NCI-H82 treated with DMSO at 0.1 percent for 48 hours (cell line): ENCODE data around the gene SDSL.

Source experiments
- DNase-seq: peaks from one replicate; lab custom pipeline; 2025; ENCODE audit not compliant: unreplicated experiment; lab: John Stamatoyannopoulos, UW

SDSL gene

GRCh38 chr12:113418213-113418879 is 3.8 kb upstream of the SDSL start:
- DNase-seq: no peak

DNA sequence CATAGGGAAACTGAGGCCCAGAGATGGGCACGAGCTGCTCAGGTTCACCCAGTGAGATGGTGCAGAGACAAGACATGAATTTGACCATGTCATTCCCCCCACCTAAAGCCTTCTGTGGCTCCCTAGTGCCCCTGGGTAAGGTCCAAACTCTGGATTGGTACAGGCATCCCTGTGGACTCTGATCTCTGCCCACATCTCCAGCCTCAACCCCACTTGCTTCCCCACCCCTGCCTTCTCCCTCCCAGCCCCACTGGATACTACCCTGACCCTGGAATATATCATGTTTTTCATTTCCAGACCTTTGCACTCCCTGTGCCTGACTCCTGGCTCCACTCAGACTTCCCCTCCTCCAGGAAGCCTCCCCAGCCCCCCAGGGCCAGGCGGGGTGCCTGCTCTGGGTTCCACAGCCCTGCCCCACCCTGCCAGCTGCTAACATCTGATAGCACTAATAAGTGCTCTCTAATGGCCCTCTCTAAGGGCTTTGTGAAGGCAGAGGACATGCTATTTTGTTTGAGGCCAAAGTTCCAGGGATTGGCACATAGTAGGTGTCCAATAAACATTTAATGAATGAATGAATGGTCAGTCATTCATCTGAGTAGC is 1.1 kb upstream of the SDSL start:
- DNase-seq: no peak

DNA sequence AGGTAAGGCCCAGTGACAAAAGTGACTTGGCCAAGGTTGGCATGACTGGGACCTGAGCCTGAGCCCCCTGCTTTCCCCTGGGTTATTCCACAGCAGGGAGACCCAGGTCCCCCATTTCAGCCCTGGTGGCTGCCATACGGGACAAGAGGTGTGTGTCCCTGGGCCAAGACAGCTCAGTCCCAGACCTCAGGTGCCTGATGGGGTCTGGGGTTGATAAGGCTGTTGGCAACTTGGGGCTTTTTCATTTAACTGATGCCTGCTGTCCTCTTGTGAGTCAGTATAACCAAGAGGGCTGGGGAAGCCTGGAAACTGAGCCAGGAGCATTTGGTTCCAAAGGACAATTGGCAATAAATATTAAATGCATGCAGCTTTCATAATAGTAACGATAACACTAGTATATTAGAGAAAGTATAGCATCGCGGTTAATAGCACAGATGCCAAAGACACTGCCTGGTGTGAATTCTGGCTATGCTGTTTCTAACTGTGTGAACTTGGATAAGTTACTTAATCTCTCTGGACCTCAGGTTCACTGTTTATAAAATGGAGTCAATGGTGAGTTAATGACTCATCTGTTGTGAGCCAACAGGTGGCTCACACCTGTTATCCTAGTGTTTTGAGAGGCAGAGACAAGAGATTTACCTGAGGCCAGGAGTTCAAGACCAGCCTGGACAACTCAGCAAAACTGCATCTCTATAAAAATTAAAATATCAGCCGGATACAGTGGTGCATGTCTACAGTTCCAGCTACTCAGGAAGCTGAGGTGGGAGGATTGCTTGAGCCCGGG is 898 bp downstream of the SDSL start:
- DNase-seq: no peak

- no peak for DNase-seq
Observed at GRCh38 chr12:113424456-113424855, 2.3 kb downstream of the SDSL start.

- peak; percentile 3 for DNase-seq
Observed at GRCh38 chr12:113424915-113425823, 3.0 kb downstream of the SDSL start.

GRCh38 chr12:113425960-113426453 is 3.8 kb downstream of the SDSL start:
- DNase-seq: no peak

- DNase-seq: no peak
Observed at GRCh38 chr12:113427882-113428281, 5.7 kb downstream of the SDSL start.

DNA sequence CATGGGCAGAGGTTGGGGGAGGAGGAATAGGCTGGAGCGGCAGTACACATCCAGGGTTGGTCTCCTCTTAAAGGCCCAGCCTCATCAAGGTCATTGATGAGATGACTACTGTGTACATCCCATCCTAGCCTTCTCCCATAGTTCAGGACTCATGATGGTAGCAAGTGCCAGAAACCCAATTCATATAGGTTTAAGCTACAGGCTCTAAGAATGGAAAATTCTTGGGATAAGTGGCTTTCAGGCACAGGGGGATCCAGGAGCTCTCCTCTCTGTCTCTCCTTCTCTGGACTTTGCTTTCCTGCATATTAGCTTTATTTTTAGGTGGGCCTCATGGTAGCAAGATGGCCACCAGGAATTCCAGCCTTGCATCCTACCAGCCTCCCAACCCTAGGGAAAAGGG is 6.3 kb downstream of the SDSL start:
- no peak for DNase-seq

DNA sequence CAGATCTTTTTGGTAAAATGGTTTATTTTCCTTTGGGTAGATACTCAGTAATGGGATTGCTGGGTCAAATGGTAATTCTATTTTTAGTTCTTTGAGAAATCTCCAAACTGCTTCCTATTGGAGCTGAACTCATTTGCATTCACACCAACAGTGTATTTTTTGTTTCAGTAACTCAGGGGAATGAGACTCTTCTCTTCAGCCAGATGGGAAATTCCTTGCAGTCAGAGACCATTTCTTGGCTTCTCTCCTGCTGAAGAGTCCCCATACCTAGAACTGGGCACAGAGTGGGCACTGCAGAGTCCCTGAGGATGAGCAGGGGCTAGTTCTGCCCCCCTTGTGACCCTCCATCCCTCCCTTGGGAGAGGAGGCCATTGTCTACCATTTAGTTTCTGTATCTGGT is 10.8 kb downstream of the SDSL start:
- no peak for DNase-seq

DNA sequence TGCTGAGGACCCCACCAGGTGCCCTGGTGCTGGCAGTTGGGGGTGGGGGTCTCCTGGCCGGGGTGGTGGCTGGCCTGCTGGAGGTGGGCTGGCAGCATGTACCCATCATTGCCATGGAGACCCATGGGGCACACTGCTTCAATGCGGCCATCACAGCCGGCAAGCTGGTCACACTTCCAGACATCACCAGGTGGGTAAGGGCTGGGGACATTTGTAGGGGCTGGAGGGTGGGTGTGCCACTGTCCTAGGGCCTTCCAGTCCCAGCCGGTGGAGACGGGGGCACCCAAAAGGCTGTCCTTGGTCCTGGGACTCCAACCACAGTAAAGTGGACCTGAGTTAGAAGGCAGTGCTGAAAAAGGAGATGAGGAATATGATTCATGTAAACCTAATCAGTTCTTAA is 13.2 kb downstream of the SDSL start:
- no peak for DNase-seq

GRCh38 chr12:113436586-113436985 is 14.4 kb downstream of the SDSL start:
- DNase-seq: no peak

DNA sequence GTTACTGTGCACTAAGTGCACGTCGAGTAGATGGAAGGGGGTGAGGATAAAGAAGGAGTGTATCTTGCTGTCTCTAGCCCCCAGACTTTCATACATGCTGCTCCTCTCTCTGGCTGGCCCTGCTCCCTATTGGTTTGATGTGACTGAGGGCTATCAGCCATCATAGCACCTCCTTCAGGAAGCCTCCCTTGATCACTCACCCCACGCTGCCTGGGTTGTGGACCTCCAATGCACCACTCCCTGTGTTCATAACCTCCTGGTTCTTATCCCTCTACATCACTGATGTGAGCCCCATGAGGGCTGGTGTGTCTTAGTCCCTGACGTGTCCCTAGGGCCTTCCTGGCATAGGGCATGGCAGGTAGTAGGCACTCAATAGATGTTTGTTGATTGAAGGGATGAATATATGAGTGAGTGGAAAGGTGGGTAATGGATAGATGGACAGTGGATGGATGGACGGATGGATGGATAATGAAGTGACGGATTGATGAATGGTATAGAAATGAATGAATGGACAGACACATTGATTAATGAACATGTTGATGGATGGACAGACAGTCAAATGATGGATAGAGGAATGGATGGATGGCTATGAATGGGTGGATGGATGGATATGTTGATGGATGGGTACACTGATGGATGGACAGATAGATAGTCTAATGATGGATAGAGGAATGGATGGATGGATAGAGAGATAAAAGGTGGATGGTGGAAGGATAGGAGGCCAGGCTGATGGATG is 15.0 kb downstream of the SDSL start:
- no peak for DNase-seq

GRCh38 chr12:113437729-113438100 is 15.5 kb downstream of the SDSL start:
- no peak for DNase-seq

GRCh38 chr12:113438523-113439300 is 16.5 kb downstream of the SDSL start:
- no peak for DNase-seq

DNA sequence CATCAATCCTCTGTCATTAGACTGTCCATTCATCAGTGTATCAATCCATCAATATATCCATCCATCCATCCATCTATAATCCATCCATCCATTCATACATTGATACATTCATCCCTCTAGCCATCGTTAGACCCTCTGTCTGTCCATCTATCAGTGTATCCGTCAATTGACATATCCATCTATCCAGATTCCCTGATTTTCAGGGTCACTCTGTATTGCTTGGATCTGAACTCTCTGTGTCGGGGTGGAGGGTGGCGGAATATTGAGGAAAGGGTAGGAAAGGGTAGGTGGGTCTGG is 17.1 kb downstream of the SDSL start:
- DNase-seq: no peak

- peak; percentile 3 for DNase-seq
Observed at GRCh38 chr12:113439606-113440030, 17.4 kb downstream of the SDSL start.

- DNase-seq: no peak
Observed at GRCh38 chr12:113440336-113440735, 18.2 kb downstream of the SDSL start.

GRCh38 chr12:113440947-113441782 is 19.0 kb downstream of the SDSL start:
- DNase-seq: no peak

GRCh38 chr12:113443030-113443539 is 20.9 kb downstream of the SDSL start:
- no peak for DNase-seq
